Measurements from ENCODE around the gene NRXN3.

The NRXN3 gene

GRCh38 chr14:79840831-79841230 is 1670.7 kb downstream of the NRXN3 start:
- H3K4me3 ChIP-seq (ENCODE audit: low read depth, low read length), result no peak overlapping the region
- TF ChIP-seq, protein P1, sequence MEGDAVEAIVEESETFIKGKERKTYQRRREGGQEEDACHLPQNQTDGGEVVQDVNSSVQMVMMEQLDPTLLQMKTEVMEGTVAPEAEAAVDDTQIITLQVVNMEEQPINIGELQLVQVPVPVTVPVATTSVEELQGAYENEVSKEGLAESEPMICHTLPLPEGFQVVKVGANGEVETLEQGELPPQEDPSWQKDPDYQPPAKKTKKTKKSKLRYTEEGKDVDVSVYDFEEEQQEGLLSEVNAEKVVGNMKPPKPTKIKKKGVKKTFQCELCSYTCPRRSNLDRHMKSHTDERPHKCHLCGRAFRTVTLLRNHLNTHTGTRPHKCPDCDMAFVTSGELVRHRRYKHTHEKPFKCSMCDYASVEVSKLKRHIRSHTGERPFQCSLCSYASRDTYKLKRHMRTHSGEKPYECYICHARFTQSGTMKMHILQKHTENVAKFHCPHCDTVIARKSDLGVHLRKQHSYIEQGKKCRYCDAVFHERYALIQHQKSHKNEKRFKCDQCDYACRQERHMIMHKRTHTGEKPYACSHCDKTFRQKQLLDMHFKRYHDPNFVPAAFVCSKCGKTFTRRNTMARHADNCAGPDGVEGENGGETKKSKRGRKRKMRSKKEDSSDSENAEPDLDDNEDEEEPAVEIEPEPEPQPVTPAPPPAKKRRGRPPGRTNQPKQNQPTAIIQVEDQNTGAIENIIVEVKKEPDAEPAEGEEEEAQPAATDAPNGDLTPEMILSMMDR (IDR thresholded peaks at IDR 0.05; ENCODE audit: low read depth, low read length), result no peak

- TF ChIP-seq, protein P1 (IDR thresholded peaks at IDR 0.05; ENCODE audit: low read depth, low read length), result no peak
- no peak overlapping the region for H3K4me3 ChIP-seq (ENCODE audit: low read depth, low read length)
Measured at GRCh38 chr14:79841433-79841832, 1671.3 kb downstream of the NRXN3 start.

DNA sequence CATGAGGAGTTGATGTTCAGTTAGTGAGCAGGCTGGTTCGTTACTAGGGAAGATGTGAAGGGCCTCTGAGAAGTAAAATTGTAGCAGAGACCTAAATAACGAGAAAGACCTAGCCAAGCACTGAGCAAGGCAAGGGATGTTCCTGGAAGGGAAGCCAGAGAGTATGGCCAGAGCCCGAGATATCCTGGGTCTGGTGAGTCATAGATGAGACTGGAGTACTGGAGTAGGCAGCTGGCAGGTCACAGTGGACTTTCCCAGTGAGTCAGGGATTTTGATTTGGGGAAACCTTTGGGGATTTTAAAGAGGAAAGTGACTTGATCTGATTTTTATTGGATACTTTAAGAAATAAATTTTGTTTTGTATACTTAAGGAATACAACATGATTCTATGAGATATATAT is 1672.1 kb downstream of the NRXN3 start:
- H3K4me3 ChIP-seq (ENCODE audit: low read depth, low read length), result no peak overlapping the region
- TF ChIP-seq, protein P1 (IDR thresholded peaks at IDR 0.05; ENCODE audit: low read depth, low read length), result no peak

GRCh38 chr14:79852950-79853744 is 1683.0 kb downstream of the NRXN3 start:
- no peak overlapping the region for H3K4me3 ChIP-seq (ENCODE audit: low read depth, low read length)
- TF ChIP-seq, protein P1 (IDR thresholded peaks at IDR 0.05; ENCODE audit: low read depth, low read length), result no peak

DNA sequence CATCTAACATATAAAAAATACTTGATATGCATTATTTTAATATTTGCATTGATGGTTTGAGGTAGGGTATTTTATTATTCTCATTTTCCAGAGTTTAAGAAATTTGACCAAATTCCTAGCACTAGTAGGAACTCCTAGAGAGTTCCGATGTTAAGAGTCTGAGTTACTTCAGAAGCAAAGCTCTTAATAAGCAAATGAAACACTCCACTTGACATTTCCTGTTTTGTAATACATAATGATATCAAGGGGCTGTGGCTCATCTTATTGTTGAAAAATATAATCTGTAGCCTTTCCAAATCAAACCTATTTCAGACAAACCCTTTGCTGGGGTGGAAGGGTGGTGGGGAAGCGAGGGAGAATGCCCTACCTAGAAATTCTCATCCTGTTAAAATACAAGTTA is 1685.6 kb downstream of the NRXN3 start:
- TF ChIP-seq, protein P1 (IDR thresholded peaks at IDR 0.05; ENCODE audit: low read depth, low read length), result no peak
- no peak overlapping the region for H3K4me3 ChIP-seq (ENCODE audit: low read depth, low read length)

- no peak overlapping the region for H3K4me3 ChIP-seq (ENCODE audit: low read depth, low read length)
- TF ChIP-seq, protein P1 (IDR thresholded peaks at IDR 0.05; ENCODE audit: low read depth, low read length), result no peak
Measured at GRCh38 chr14:79856381-79856780, 1686.2 kb downstream of the NRXN3 start.

GRCh38 chr14:79861111-79861510 is 1690.9 kb downstream of the NRXN3 start:
- no peak overlapping the region for H3K4me3 ChIP-seq (ENCODE audit: low read depth, low read length)
- TF ChIP-seq, protein P1 (IDR thresholded peaks at IDR 0.05; ENCODE audit: low read depth, low read length), result no peak

All from WI38 (cell line).